GM19240 (cell line): ENCODE data around the gene BMPR2.

ENCODE experiments used
- DNase-seq: peaks from one replicate; pipeline ENCODE4 v3.0.0; 2011; ENCODE audit warnings: low spot score; ENCODE audit not compliant: insufficient read length

The BMPR2 gene

GRCh38 chr2:202589582-202589949, 213.4 kb downstream of the BMPR2 start:
- no peak for DNase-seq

DNA sequence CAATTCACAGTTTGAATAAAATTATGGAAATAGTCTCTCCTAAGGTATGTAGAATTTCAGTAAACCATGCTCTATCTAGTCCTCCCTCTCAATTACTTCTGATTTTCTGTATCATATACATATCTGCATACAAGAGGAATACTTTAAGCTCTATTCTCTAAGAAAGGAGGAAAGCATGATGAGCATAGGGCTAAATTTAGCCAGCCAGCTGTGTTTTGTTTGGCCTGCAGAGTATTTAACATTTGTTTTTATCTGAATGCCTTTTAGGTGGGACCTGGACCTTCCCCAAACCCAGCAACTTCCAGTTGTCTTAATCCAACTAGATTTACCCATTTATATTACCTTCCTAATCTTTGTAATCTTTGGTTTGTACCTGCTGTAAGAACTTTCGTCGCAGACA, 216.4 kb downstream of the BMPR2 start:
- DNase-seq = no peak

DNA sequence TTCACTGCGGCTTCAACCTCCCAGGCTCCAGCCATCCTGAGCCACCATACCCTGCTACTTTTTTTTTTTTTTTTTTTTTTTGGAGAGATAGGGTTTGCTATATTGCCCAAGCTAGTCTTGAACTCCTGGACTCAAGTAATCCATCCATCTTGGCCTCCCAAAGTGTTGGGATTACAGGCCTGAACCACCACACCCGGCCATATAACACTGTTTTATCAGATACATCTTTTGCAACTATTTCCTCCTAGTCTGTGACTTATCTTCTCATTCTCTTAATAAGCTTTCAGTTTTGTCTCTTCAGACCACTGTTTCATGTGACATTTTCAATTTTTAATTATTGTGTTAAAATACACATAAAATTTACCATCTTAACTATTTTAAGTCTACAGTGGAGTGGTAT, 223.0 kb downstream of the BMPR2 start:
- DNase-seq = no peak

- DNase-seq = no peak
Measured at GRCh38 chr2:202599911-202600310, 223.8 kb downstream of the BMPR2 start.

- DNase-seq = no peak
Measured at GRCh38 chr2:202604699-202605098, 228.6 kb downstream of the BMPR2 start.

DNA sequence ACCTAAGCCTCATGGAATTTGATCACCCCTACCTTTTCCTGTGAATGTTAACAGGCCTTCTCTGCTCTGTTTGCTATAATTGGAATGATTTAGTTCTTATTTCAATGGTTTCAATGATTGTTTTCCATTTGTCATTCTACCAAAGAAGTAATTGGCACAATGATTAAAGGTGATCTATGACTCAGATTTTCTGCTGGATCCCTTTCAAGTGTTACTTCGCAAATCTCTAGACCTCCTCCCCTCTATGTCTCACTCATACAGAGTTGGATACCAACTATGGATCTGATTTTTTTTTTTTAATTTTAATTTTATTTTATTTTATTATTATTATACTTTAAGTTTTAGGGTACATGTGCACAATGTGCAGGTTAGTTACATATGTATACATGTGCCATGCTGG, 229.0 kb downstream of the BMPR2 start:
- DNase-seq = no peak

GRCh38 chr2:202608142-202608852, 232.2 kb downstream of the BMPR2 start:
- DNase-seq = no peak

- no peak for DNase-seq
Measured at GRCh38 chr2:202609381-202610145, 233.4 kb downstream of the BMPR2 start.

GRCh38 chr2:202610380-202610779, 234.3 kb downstream of the BMPR2 start:
- DNase-seq = no peak

GRCh38 chr2:202612145-202612544, 236.0 kb downstream of the BMPR2 start:
- DNase-seq = no peak

DNA sequence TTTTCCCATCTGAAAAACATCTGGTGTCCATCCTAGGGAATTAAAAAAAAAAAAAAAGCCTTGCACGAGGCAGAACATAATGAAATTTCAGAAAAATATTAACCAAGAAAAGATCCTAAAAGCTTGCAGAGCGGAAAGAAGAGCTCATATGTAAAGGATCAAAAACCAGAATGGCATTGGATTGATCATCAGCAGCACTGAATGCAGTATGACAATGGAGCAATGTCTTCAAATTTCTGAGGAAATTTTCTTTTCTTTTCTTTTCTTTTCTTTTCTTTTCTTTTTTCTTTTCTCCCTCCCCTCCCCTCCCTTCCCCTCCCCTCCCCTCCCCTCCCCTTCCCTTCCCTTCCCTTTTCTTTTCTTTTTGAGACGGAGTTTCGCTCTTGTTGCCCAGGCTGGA, 237.4 kb downstream of the BMPR2 start:
- no peak for DNase-seq
